OCI-LY3 (cell line): ENCODE data around the gene DOK7.

ENCODE experiments used
- CTCF ChIP-seq: fragments of 200-600, 300-600 bp; sonication (generic); IDR thresholded peaks from 2 replicates; pipeline ENCODE4 v1.5.1; 2014; ENCODE audit warnings: antibody characterized with exemption, low read length, low read depth
- EZH2phosphoT487 ChIP-seq: fragments of 200-600 bp; shearing (Covaris generic); IDR thresholded peaks from 2 replicates; pipeline ENCODE4 v1.6.1; 2018; ENCODE audit warnings: antibody characterized with exemption, mixed run types, low read depth

DNA sequence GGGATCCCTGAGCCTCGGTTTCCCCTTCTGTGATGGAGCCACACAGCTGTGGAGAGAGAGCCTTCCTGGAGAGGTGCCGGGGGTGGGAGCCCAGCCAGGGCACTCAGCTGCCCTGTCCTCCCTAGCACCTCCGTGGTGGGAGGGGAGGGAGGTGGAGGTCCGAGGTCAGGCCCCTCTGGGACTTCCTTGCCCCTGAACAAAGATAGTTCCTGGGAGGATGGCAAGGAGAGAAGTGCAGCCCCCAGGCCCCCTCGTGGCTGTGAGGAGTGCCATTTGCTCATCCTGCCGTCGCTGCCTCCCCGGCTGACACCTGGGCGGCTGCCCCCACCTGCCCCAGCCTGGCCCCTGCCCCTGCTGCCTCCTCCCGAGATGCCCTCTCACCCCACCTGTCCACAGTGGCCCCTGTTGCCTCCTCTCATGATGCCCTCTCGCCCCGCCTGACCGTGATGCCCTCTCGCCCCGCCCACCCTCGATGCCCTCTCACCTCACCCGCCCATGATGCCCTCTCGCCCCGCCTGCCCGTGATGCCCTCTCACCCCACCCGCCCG lies 12.7 kb downstream of the DOK7 start:
- no peak for TF ChIP-seq CTCF
- no peak for TF ChIP-seq EZH2phosphoT487
